Panc1 (cell line): Measurements from ENCODE around the gene SLC6A13. TPM values are rescaled to one million over a fixed set of nuclear protein-coding genes. Genes with fewer than 3 reads are reported as not detected.

Experiments used
- ATAC-seq: fragments of 200-7000 bp; cut with Tn5 transposase; 2 replicates; pipeline ENCODE4 v1.9.1; 2020; ENCODE audit warnings: mild to moderate bottlenecking, moderate library complexity
- BruUV-seq: library from RNA; stranded (reverse); fragments of 400-500 nt; replicated peaks from 2 replicates; lab custom pipeline; 2021; lab: Mats Ljungman, UMichigan
- CTCF ChIA-PET: fragments of 300-600 bp; sonication (Branson Sonifier 250); formaldehyde crosslinking; loops from one replicate; lab custom pipeline; 2022; ENCODE audit warnings: antibody characterized with exemption; lab: Charles Lee
- POLR2A ChIA-PET: fragments of 300-600 bp; sonication (Branson Sonifier 250); formaldehyde crosslinking; loops from one replicate; lab custom pipeline; 2022; ENCODE audit warnings: antibody characterized with exemption; lab: Charles Lee
- DNase-seq: peaks from one replicate; pipeline ENCODE4 v3.0.0-alpha.2; 2010; ENCODE audit warnings: low read depth, low spot score
- H3K27ac ChIP-seq: 2 replicates; pipeline ENCODE4 v1.5.1; 2011; ENCODE audit warnings: mild to moderate bottlenecking, low read length, inconsistent platforms
- H3K27me3 ChIP-seq: fragments of 200-500 bp; sonication (Bioruptor generic); 2 replicates; pipeline ENCODE4 v1.6.0; 2014; ENCODE audit warnings: low read length, inconsistent platforms; ENCODE audit not compliant: control insufficient read depth, insufficient read depth
- H3K36me3 ChIP-seq: fragments of 200-500 bp; sonication (Bioruptor generic); 2 replicates; pipeline ENCODE4 v1.5.1; 2014; ENCODE audit warnings: inconsistent platforms, mild to moderate bottlenecking, low read length, moderate library complexity; ENCODE audit not compliant: control insufficient read depth, insufficient read depth
- H3K4me1 ChIP-seq: 2 replicates; pipeline ENCODE4 v1.5.1; 2011; ENCODE audit warnings: inconsistent platforms, mild to moderate bottlenecking, low read length, moderate library complexity; ENCODE audit not compliant: control insufficient read depth, insufficient read depth
- H3K4me3 ChIP-seq, 2 experiments: 2 replicates each; pipeline ENCODE4 v1.5.1; 2011 to 2012; ENCODE audit warnings: low read depth in 2 of 2, low read length in 2 of 2, mild to moderate bottlenecking in 2 of 2, inconsistent platforms in 1 of 2, moderate library complexity in 1 of 2
- H3K9me3 ChIP-seq: fragments of 200-500 bp; sonication (Bioruptor generic); 2 replicates; pipeline ENCODE4 v1.5.1; 2014; ENCODE audit warnings: low read depth, mild to moderate bottlenecking, inconsistent platforms, low read length, moderate library complexity; ENCODE audit not compliant: control insufficient read depth, insufficient read depth
- CTCF ChIP-seq: fragments of 450-650 bp; IDR thresholded peaks from 2 replicates; pipeline ENCODE4 v1.5.1; 2017; ENCODE audit warnings: mild to moderate bottlenecking
- POLR2AphosphoS5 ChIP-seq: IDR thresholded peaks from 2 replicates; pipeline ENCODE4 v1.6.1; 2012; ENCODE audit warnings: mild to moderate bottlenecking, low read depth, low read length, moderate library complexity
- REST ChIP-seq, 2 experiments: IDR thresholded peaks; 2 replicates each; pipeline ENCODE4 v1.6.1; 2011 to 2012; ENCODE audit warnings: low read depth in 2 of 2, control low read depth in 1 of 2, low read length in 1 of 2, mild to moderate bottlenecking in 1 of 2, moderate library complexity in 1 of 2; ENCODE audit not compliant: insufficient read depth in 1 of 2
- SIN3A ChIP-seq: IDR thresholded peaks from 2 replicates; pipeline ENCODE4 v1.6.1; 2012; ENCODE audit warnings: low read depth, mild to moderate bottlenecking, low read length, moderate library complexity, borderline replicate concordance; ENCODE audit not compliant: insufficient read depth
- TCF7L2 ChIP-seq: IDR thresholded peaks from 2 replicates; pipeline ENCODE4 v1.6.1; 2011; ENCODE audit warnings: mild to moderate bottlenecking, low read depth, low read length, inconsistent platforms
- in situ Hi-C: cut with HindIII; loops from 2 replicates; pipeline ENCODE4 v1.10.0; 2016; ENCODE audit warnings: low sequenced_read_pairs, low pct_unique_long_range_greater_than_20kb
- intact Hi-C: fragments of 100-400 bp; cut with micrococcal nuclease; formaldehyde crosslinking; loops from one replicate; pipeline ENCODE4 v1.10.0; 2022; ENCODE audit not compliant: unreplicated experiment
- total RNA-seq: library from RNA; stranded (reverse); gene quantifications from one replicate; pipeline ENCODE4 v1.2.1, GENCODE V29; 2021; ENCODE audit not compliant: unreplicated experiment

The SLC6A13 gene
- total RNA-seq, 1 experiment from 2014 or later = 0.57 TPM

GRCh38 chr12:271161-271560 is 8.5 kb upstream of the SLC6A13 start:
- H3K27me3 ChIP-seq = no peaks in the 10 kb centered on the region
- ChIA-PET CTCF (no interaction called here), POLR2A (no interaction called here)
- in situ Hi-C loops = no loop called here
- H3K4me3 ChIP-seq = no peak overlapping the region
- no peak for DNase-seq
- no peak for ATAC-seq
- intact Hi-C loops = no loop called here
- no peaks in the 10 kb centered on the region for H3K9me3 ChIP-seq
- no peaks in the 10 kb centered on the region for H3K36me3 ChIP-seq
- no peaks in the 10 kb centered on the region for H3K4me1 ChIP-seq
- H3K27ac ChIP-seq = no peak overlapping the region
- TF ChIP-seq CTCF (no peak), REST (IDR thresholded peaks at IDR 0.05; ENCODE audit: insufficient read depth in 1 of 2, low read depth in 2 of 2, low read length in 1 of 2) (no peak), POLR2AphosphoS5 (no peak), TCF7L2 (no peak), SIN3A (no peak)
- BruUV-seq = no TSS peak

GRCh38 chr12:269191-269590 is 6.6 kb upstream of the SLC6A13 start:
- in situ Hi-C loops = no loop called here
- no peaks in the 10 kb centered on the region for H3K4me1 ChIP-seq
- ATAC-seq (no peak), DNase-seq (no peak)
- no peak overlapping the region for H3K4me3 ChIP-seq
- H3K27me3 ChIP-seq = no peaks in the 10 kb centered on the region
- no peaks in the 10 kb centered on the region for H3K36me3 ChIP-seq
- POLR2A ChIA-PET = no interaction called here
- no peaks in the 10 kb centered on the region for H3K9me3 ChIP-seq
- no peak for TF ChIP-seq REST (IDR thresholded peaks at IDR 0.05; ENCODE audit: insufficient read depth in 1 of 2, low read depth in 2 of 2, low read length in 1 of 2)
- no peak for TF ChIP-seq SIN3A
- no peak for TF ChIP-seq TCF7L2
- no peak for TF ChIP-seq POLR2AphosphoS5
- TF ChIP-seq CTCF = no peak
- intact Hi-C loops = no loop called here
- CTCF ChIA-PET = no interaction called here
- no peak overlapping the region for H3K27ac ChIP-seq
- BruUV-seq = no TSS peak
